Measurements from ENCODE around the gene SLC22A23.

DNA sequence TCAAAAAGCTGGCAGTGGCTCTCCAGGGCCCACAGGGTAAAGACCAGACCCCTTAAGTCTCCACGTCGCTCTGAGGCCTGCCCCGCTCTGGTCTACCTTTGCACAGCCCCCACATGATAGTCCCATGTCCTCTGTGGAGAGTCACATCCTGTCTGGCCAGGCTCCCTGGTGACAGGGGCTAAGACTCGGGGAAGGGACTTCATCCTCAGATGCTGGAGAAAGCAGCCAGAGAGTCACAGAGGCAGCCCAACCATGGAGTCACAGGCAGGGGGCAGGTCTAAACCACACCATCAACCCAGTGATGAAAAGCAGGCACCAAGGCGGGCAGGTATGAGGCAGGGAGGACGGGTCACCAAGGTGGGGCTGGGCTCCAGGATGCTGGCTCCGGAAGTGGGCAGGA is 62.2 kb downstream of the SLC22A23 start:
- TF ChIP-seq EP300 (IDR thresholded peaks at IDR 0.05; ENCODE audit: borderline replicate concordance) (no peak), YY1 (IDR thresholded peaks at IDR 0.05; ENCODE audit: low read depth) (no peak), RAD21 (IDR thresholded peaks at IDR 0.05; ENCODE audit: low read depth) (no peak), CEBPB (IDR thresholded peaks at IDR 0.05) (no peak), TCF12 (IDR thresholded peaks at IDR 0.05; ENCODE audit: low read depth) (no peak), NFIC (IDR thresholded peaks at IDR 0.05) (no peak), TEAD4 (IDR thresholded peaks at IDR 0.05) (no peak), EGR1 (IDR thresholded peaks at IDR 0.05) (no peak), TAF1 (IDR thresholded peaks at IDR 0.05; ENCODE audit: low read depth) (no peak), FOXM1 (IDR thresholded peaks at IDR 0.05; ENCODE audit: borderline replicate concordance, low read depth) (no peak), ZBTB7A (IDR thresholded peaks at IDR 0.05; ENCODE audit: low read depth) (no peak)
- TF ChIP-seq, protein P1, sequence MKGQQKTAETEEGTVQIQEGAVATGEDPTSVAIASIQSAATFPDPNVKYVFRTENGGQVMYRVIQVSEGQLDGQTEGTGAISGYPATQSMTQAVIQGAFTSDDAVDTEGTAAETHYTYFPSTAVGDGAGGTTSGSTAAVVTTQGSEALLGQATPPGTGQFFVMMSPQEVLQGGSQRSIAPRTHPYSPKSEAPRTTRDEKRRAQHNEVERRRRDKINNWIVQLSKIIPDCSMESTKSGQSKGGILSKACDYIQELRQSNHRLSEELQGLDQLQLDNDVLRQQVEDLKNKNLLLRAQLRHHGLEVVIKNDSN (IDR thresholded peaks at IDR 0.05): no peak
- TF ChIP-seq, protein P2, sequence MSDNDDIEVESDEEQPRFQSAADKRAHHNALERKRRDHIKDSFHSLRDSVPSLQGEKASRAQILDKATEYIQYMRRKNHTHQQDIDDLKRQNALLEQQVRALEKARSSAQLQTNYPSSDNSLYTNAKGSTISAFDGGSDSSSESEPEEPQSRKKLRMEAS (IDR thresholded peaks at IDR 0.05): no peak
- TF ChIP-seq, protein P3, sequence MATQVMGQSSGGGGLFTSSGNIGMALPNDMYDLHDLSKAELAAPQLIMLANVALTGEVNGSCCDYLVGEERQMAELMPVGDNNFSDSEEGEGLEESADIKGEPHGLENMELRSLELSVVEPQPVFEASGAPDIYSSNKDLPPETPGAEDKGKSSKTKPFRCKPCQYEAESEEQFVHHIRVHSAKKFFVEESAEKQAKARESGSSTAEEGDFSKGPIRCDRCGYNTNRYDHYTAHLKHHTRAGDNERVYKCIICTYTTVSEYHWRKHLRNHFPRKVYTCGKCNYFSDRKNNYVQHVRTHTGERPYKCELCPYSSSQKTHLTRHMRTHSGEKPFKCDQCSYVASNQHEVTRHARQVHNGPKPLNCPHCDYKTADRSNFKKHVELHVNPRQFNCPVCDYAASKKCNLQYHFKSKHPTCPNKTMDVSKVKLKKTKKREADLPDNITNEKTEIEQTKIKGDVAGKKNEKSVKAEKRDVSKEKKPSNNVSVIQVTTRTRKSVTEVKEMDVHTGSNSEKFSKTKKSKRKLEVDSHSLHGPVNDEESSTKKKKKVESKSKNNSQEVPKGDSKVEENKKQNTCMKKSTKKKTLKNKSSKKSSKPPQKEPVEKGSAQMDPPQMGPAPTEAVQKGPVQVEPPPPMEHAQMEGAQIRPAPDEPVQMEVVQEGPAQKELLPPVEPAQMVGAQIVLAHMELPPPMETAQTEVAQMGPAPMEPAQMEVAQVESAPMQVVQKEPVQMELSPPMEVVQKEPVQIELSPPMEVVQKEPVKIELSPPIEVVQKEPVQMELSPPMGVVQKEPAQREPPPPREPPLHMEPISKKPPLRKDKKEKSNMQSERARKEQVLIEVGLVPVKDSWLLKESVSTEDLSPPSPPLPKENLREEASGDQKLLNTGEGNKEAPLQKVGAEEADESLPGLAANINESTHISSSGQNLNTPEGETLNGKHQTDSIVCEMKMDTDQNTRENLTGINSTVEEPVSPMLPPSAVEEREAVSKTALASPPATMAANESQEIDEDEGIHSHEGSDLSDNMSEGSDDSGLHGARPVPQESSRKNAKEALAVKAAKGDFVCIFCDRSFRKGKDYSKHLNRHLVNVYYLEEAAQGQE (IDR thresholded peaks at IDR 0.05; ENCODE audit: low read depth): no peak
